Trophoblast cell (in vitro differentiated cells and primary cell): ENCODE data around the gene FIP1L1.

Experiments
- DNase-seq, 2 donors: peaks; one replicate each; pipeline ENCODE4 v3.0.0-alpha.2; 2016
- H2AFZ ChIP-seq: 2 replicates; pipeline ENCODE4 v1.6.1; 2013; ENCODE audit warnings: low read length, moderate library complexity, mild to moderate bottlenecking; ENCODE audit not compliant: insufficient read depth, poor library complexity
- H2AK5ac ChIP-seq: 2 replicates; pipeline ENCODE4 v1.6.1; 2013; ENCODE audit warnings: mild to moderate bottlenecking, low read length
- H2BK120ac ChIP-seq: 2 replicates; pipeline ENCODE4 v1.6.1; 2013; ENCODE audit warnings: low read length, mild to moderate bottlenecking, moderate library complexity; ENCODE audit not compliant: insufficient read depth, poor library complexity
- H2BK12ac ChIP-seq: 2 replicates; pipeline ENCODE4 v1.6.1; 2013; ENCODE audit warnings: mild to moderate bottlenecking, low read length, moderate library complexity
- H2BK5ac ChIP-seq: 2 replicates; pipeline ENCODE4 v1.6.1; 2013; ENCODE audit warnings: low read length, low read depth, moderate library complexity, mild to moderate bottlenecking; ENCODE audit not compliant: poor library complexity
- H3K14ac ChIP-seq: 2 replicates; pipeline ENCODE4 v1.6.1; 2013; ENCODE audit warnings: mild to moderate bottlenecking, low read length
- H3K18ac ChIP-seq: 2 replicates; pipeline ENCODE4 v1.6.1; 2013; ENCODE audit warnings: mild to moderate bottlenecking, low read length
- H3K23ac ChIP-seq: 2 replicates; pipeline ENCODE4 v1.6.1; 2013; ENCODE audit warnings: low read length
- H3K27ac ChIP-seq: 2 replicates; pipeline ENCODE4 v1.5.1; 2013; ENCODE audit warnings: low read depth, mild to moderate bottlenecking, inconsistent platforms, low read length, moderate library complexity
- H3K27me3 ChIP-seq: 2 replicates; pipeline ENCODE4 v1.6.1; 2013; ENCODE audit warnings: inconsistent platforms, mild to moderate bottlenecking, low read length, moderate library complexity; ENCODE audit not compliant: insufficient read depth
- H3K36me3 ChIP-seq, 2 experiments: 1 replicate in 1 of 2; 2 replicates in 1 of 2; pipeline ENCODE4 v1.6.1; 2013; ENCODE audit warnings: low read length in 2 of 2, mild to moderate bottlenecking in 2 of 2, moderate library complexity in 1 of 2; ENCODE audit not compliant: insufficient read depth in 2 of 2, control insufficient read depth in 1 of 2
- H3K4ac ChIP-seq: 2 replicates; pipeline ENCODE4 v1.6.1; 2013; ENCODE audit warnings: low read depth, mild to moderate bottlenecking, low read length, moderate library complexity
- H3K4me1 ChIP-seq, 2 experiments: 1 replicate in 1 of 2; 2 replicates in 1 of 2; pipeline ENCODE4 v1.6.1; 2013; ENCODE audit warnings: low read length in 2 of 2, mild to moderate bottlenecking in 2 of 2, moderate library complexity in 1 of 2; ENCODE audit not compliant: insufficient read depth in 2 of 2, control insufficient read depth in 1 of 2
- H3K4me2 ChIP-seq: 2 replicates; pipeline ENCODE4 v1.6.1; 2013; ENCODE audit warnings: inconsistent platforms, mild to moderate bottlenecking, low read length, moderate library complexity
- H3K4me3 ChIP-seq: 2 replicates; pipeline ENCODE4 v1.5.1; 2013; ENCODE audit warnings: mild to moderate bottlenecking, low read depth, low read length, inconsistent platforms
- H3K79me1 ChIP-seq: one replicate; pipeline ENCODE4 v1.6.1; 2013; ENCODE audit warnings: low read length
- H3K79me2 ChIP-seq: 2 replicates; pipeline ENCODE4 v1.6.1; 2013; ENCODE audit warnings: low read length, mild to moderate bottlenecking; ENCODE audit not compliant: control insufficient read depth, insufficient read depth, poor library complexity
- H3K9ac ChIP-seq: 2 replicates; pipeline ENCODE4 v1.6.1; 2013; ENCODE audit warnings: mild to moderate bottlenecking, low read length
- H3K9me3 ChIP-seq: 2 replicates; pipeline ENCODE4 v1.6.1; 2013; ENCODE audit warnings: low read depth, mild to moderate bottlenecking, control low read depth, inconsistent platforms, low read length; ENCODE audit not compliant: insufficient read depth
- H4K12ac ChIP-seq: 2 replicates; pipeline ENCODE4 v1.6.1; 2013; ENCODE audit warnings: low read depth, mild to moderate bottlenecking, low read length, moderate library complexity
- H4K8ac ChIP-seq: 2 replicates; pipeline ENCODE4 v1.6.1; 2013; ENCODE audit warnings: low read depth, mild to moderate bottlenecking, low read length, moderate library complexity
- H4K91ac ChIP-seq: one replicate; pipeline ENCODE4 v1.6.1; 2013; ENCODE audit warnings: low read depth, mild to moderate bottlenecking, low read length, moderate library complexity
- WGBS: extraction: QIAGEN DNeasy Blood & Tissue Kit; methylation state at CpG from one replicate; pipeline ENCODE4 v1.1.7; 2013; ENCODE audit warnings: missing lambda C conversion rate; ENCODE audit not compliant: insufficient read length, insufficient coverage; ENCODE audit errors: extremely low coverage; 5-methylcytosine and 5-hydroxymethylcytosine counted together

Gene FIP1L1

GRCh38 chr4:53355930-53356521 is 21.4 kb upstream of the FIP1L1 start:
- no peak for DNase-seq
- H2BK12ac ChIP-seq, result no peak overlapping the region
- H3K27ac ChIP-seq, result no peak overlapping the region
- H2AFZ ChIP-seq, result no peak overlapping the region
- no peak overlapping the region for H2BK5ac ChIP-seq
- no peak overlapping the region for H3K4ac ChIP-seq
- no peak overlapping the region for H4K12ac ChIP-seq
- no peaks in the 10 kb centered on the region for H3K36me3 ChIP-seq
- no peak overlapping the region for H2AK5ac ChIP-seq
- H4K8ac ChIP-seq, result no peak overlapping the region
- H3K27me3 ChIP-seq, result no peaks in the 10 kb centered on the region
- no peak overlapping the region for H3K4me3 ChIP-seq
- H3K23ac ChIP-seq, result no peak overlapping the region
- H4K91ac ChIP-seq, result no peak overlapping the region
- peaks cover 7% of the 10 kb centered on the region for H3K9me3 ChIP-seq
- no peaks in the 10 kb centered on the region for H3K79me1 ChIP-seq
- H3K14ac ChIP-seq, result no peak overlapping the region
- H3K79me2 ChIP-seq, result no peaks in the 10 kb centered on the region
- no peak overlapping the region for H3K9ac ChIP-seq
- H3K18ac ChIP-seq, result no peak overlapping the region
- no peak overlapping the region for H3K4me2 ChIP-seq
- H3K4me1 ChIP-seq, result no peaks in the 10 kb centered on the region
- no peak overlapping the region for H2BK120ac ChIP-seq

DNA sequence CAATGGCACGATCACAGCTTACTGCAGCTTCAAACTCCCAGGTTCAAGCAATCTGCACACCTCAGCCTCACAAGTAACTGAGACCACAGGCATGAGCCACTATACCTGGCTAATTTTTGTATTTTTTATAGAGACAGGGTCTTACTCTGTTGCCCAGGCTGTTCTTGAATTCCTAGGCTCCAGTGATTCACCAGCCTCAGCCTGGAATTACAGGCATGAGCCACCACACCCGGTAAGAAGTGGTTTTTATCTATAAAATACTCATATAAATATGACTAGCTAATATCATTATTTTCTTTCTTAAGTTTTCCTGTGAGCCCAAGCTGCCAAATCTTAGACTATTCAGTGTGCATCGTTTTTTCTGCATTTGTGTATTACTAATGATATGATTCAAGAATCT is 16.0 kb upstream of the FIP1L1 start:
- Histone ChIP-seq H2BK120ac (no peak overlapping the region), H3K27ac (no peak overlapping the region), H3K4me1 (peaks cover 0 to 2% of the 10 kb centered on the region in 2 experiments), H3K27me3 (no peaks in the 10 kb centered on the region), H3K9ac (no peak overlapping the region), H4K8ac (no peak overlapping the region), H2AFZ (no peak overlapping the region), H2BK5ac (no peak overlapping the region), H3K9me3 (no peaks in the 10 kb centered on the region), H3K36me3 (no peaks in the 10 kb centered on the region), H3K4ac (no peak overlapping the region), H3K79me2 (no peaks in the 10 kb centered on the region), H3K79me1 (no peaks in the 10 kb centered on the region), H3K18ac (no peak overlapping the region), H3K14ac (no peak overlapping the region), H2AK5ac (no peak overlapping the region), H3K23ac (no peak overlapping the region), H4K91ac (no peak overlapping the region), H3K4me2 (no peak overlapping the region), H3K4me3 (no peak overlapping the region), H2BK12ac (no peak overlapping the region), H4K12ac (no peak overlapping the region)
- DNase-seq, result peak; percentile 2 to 32
- no CpG with 5 or more reads among the region's 3 CpGs for WGBS

GRCh38 chr4:53362093-53362492 is 15.3 kb upstream of the FIP1L1 start:
- H2AK5ac ChIP-seq, result no peak overlapping the region
- no CpG with 5 or more reads among the region's 1 CpG for WGBS

GRCh38 chr4:53364624-53365023 is 12.8 kb upstream of the FIP1L1 start:
- no peak overlapping the region for H3K4ac ChIP-seq
- H3K27ac ChIP-seq, result no peak overlapping the region
- H3K23ac ChIP-seq, result no peak overlapping the region
- no peak overlapping the region for H3K18ac ChIP-seq
- no peaks in the 10 kb centered on the region for H3K79me2 ChIP-seq
- no peak overlapping the region for H3K14ac ChIP-seq
- no peak overlapping the region for H2BK120ac ChIP-seq
- no CpG with 5 or more reads among the region's 3 CpGs for WGBS
- no peak overlapping the region for H2BK5ac ChIP-seq
- H3K4me2 ChIP-seq, result peak overlapping the region; percentile 89
- no peak overlapping the region for H4K12ac ChIP-seq
- H3K9me3 ChIP-seq, result no peaks in the 10 kb centered on the region
- no peaks in the 10 kb centered on the region for H3K36me3 ChIP-seq
- no peak overlapping the region for H2AFZ ChIP-seq
- H2AK5ac ChIP-seq, result no peak overlapping the region
- no peak overlapping the region for H4K8ac ChIP-seq
- no peaks in the 10 kb centered on the region for H3K79me1 ChIP-seq
- peaks cover 0 to 2% of the 10 kb centered on the region in 2 experiments for H3K4me1 ChIP-seq
- no peak overlapping the region for H2BK12ac ChIP-seq
- no peaks in the 10 kb centered on the region for H3K27me3 ChIP-seq
- H3K9ac ChIP-seq, result no peak overlapping the region
- no peak for DNase-seq
- H3K4me3 ChIP-seq, result no peak overlapping the region
- no peak overlapping the region for H4K91ac ChIP-seq

More at GRCh38 chr4:53362093-53362492, 15.3 kb upstream of the FIP1L1 start:
- no peak overlapping the region for H3K23ac ChIP-seq
- H3K18ac ChIP-seq, result no peak overlapping the region
- H3K4me3 ChIP-seq, result no peak overlapping the region
- peak; percentile 26 to 70 for DNase-seq
- no peaks in the 10 kb centered on the region for H3K79me1 ChIP-seq
- no peaks in the 10 kb centered on the region for H3K27me3 ChIP-seq
- H3K9me3 ChIP-seq, result no peaks in the 10 kb centered on the region
- H2BK12ac ChIP-seq, result no peak overlapping the region
- no peaks in the 10 kb centered on the region for H3K36me3 ChIP-seq
- no peak overlapping the region for H3K9ac ChIP-seq
- H3K4me2 ChIP-seq, result no peak overlapping the region
- no peak overlapping the region for H3K27ac ChIP-seq
- no peak overlapping the region for H3K4ac ChIP-seq
- H4K12ac ChIP-seq, result no peak overlapping the region
- H3K79me2 ChIP-seq, result no peaks in the 10 kb centered on the region
- H2BK5ac ChIP-seq, result no peak overlapping the region
- no peak overlapping the region for H3K14ac ChIP-seq
- H2BK120ac ChIP-seq, result no peak overlapping the region
- no peak overlapping the region for H4K8ac ChIP-seq
- no peak overlapping the region for H4K91ac ChIP-seq
- H2AFZ ChIP-seq, result no peak overlapping the region
- H3K4me1 ChIP-seq, result peaks cover 0 to 2% of the 10 kb centered on the region in 2 experiments
